OCI-LY1 (cell line): ENCODE measurements around the gene RILPL2.

Experiments used
- CTCF ChIP-seq: fragments of 200-600 bp; sonication (generic), shearing (Covaris generic); IDR thresholded peaks from 2 replicates; pipeline ENCODE4 v1.5.1; 2017; ENCODE audit warnings: mild to moderate bottlenecking, antibody characterized with exemption, low read length, moderate library complexity, mixed read lengths
- EZH2 ChIP-seq: fragments of 200-600 bp; sonication (generic), shearing (Covaris generic); IDR thresholded peaks from 2 replicates; pipeline ENCODE4 v1.8.0; 2017; ENCODE audit warnings: borderline replicate concordance, mixed run types, mild to moderate bottlenecking, antibody characterized with exemption, low read length, moderate library complexity, mixed read lengths

GRCh38 chr12:123398177-123398549 is 38.3 kb downstream of the RILPL2 start:
- TF ChIP-seq CTCF (no peak), EZH2 (no peak)
